GM20431 (cell line): ENCODE results near the gene KRT81.
"Not testable (repeated sequence)": the region's sequence is repeated elsewhere in the genome, so short reads cannot be mapped to it uniquely, and the experiment has no call there.

Experiments used
- in situ Hi-C: fragments of 300-500 bp; cut with MseI, MboI; formaldehyde crosslinking; loops from one replicate; pipeline ENCODE4 v1.15.0; 2020; ENCODE audit warnings: low sequenced_read_pairs; ENCODE audit not compliant: unreplicated experiment

KRT81 gene

DNA sequence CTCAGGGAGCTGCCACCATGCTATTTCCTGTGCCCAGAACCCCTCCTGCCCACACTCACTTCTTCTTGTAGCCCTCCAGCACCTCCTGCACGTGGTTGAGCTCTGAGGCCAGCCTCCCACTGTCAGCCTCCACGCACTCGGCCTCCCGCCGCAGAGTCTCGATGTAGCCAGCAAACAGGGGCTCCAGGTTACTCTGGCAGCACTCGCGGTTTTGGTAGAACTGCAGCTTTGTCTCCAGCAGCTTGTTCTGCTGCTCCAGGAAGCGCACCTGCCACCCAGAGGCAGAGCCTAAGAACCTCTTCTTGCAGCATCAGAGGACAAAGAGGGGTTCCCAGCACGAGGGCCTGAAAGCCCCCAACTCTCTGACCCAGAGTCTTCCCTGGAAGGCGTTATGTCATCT is 27.8 kb upstream of the KRT81 start:
- in situ Hi-C loops, result no loop called here

DNA sequence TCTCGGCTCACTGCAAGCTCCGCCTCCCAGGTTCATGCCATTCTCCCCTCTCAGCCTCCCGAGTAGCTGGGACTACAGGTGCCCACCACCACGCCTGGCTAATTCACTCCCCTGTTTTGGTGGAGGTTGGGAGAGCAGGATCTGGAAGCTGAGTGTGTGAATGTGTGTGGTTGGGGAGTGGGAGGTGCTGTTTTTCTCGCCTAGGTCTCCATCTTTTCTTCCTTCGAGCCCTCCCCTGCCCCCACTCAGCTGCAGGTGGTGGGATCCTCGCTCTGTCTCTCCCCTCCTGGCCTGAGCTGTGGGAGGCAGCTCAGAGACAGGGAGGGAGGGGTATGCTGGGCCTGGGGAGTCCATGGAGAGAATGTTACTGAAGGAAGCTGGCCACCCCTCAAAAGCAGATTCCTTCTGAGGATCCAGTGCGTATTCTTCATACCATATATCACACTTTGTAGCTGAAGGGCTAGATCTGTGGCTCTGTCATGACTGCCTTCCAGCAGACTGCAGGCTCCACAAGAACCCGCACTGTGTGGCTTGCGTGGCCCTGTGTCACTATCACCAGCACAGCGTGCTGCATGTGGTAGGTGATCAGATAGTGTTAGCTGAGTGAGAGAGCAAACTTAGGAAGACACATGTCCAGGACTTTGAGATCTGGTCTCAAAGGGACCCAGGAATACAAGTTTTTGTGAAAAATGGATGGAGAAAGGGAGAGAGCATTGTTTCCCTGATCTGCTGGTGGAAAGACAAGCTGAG is 27.1 kb upstream of the KRT81 start:
- in situ Hi-C loops, result no loop called here

DNA sequence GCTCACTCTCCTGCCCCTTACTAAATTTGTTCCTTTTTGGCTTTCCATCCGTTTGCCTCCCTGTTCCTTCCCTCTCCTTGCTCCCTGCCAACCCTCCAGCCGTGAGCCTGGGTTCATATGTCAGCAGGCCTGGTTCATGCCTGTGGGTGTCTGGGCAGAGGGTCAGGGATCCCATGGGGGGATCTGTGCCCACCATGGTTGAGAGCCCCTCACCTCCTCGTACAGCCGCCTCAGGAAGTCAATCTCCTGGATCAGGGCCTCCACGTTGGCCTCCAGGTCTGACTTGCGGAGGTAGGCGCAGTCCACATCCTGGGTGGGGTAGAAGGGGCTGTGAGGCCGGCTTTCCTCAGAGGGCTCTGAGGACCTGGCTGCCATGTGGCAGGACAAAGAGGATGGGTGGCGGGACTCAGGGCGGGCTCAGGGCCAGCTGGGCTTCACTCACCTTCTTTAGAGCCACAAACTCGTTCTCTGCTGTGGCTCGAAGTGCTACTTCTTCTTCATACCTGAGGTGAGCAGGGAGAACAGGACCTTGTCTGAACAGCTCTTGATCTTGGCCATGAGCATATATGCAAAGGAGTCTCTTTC is 26.2 kb upstream of the KRT81 start:
- in situ Hi-C loops, result no loop called here

DNA sequence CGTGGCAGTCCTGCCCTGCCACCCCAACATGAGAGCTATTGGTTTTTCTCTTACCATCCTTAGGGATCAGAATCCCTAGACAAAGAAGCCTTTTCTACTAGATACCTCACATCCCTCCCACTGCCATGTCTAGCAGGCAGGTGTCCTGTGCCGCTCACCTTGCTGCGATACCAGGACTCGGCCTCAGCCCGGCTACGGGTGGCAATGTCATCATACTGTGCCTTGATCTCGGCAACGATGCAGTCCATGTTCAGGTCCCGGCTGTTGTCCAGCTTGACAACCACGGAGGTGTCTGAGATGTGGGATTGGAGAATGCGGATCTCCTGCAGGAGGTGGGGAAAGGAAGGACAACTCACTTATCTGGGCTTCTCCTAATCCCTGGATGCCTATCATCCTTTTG is 25.4 kb upstream of the KRT81 start:
- in situ Hi-C loops, result no loop called here

DNA sequence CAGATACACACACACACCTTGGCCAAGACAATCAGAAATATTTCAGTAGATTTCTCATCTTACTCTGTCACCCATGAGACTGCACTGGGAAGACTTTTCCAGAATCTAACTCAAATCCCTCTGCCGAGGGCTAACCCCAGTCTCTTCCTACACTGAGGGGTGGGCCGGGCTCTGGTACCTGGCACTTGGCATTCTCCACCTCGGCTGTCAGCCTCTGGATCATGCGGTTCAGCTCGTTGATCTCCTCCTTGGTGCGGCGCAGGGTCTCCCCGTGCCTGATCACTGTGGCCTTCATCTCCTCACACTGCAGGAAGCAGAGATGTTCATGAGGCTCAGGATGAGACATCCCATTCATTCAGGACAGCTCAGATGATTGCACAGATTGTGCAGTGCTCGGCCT is 25.0 kb upstream of the KRT81 start:
- in situ Hi-C loops, result no loop called here

- in situ Hi-C loops, result not testable (repeated sequence)
These were observed 24.4 kb upstream of the KRT81 start for GRCh38 chr12:52315721-52316120.

DNA sequence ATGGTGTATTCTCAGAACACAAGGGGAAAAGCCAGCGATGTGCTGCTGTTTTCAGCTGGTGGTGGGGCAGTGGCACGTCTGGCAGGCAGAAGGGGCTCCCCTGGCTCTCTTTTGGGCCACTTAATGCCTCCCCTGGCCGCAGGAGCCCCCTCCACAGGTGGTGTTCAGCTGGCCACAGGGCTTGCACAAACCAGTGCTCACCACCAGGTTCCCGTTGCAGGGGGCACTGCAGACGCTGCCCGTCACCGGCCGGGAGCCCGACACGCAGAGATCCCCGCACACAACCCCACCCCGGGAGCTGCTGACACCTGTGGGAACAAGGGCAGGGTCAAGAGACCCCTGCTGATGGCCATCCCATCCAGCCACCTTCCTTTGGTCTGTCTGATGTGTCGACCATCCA is 23.2 kb upstream of the KRT81 start:
- in situ Hi-C loops, result no loop called here

- in situ Hi-C loops, result no loop called here
These were observed 22.6 kb upstream of the KRT81 start for GRCh38 chr12:52313926-52314325.

- in situ Hi-C loops, result no loop called here
These were observed 22.1 kb upstream of the KRT81 start for GRCh38 chr12:52313461-52313860.

GRCh38 chr12:52312086-52312485 is 20.8 kb upstream of the KRT81 start:
- in situ Hi-C loops, result no loop called here

DNA sequence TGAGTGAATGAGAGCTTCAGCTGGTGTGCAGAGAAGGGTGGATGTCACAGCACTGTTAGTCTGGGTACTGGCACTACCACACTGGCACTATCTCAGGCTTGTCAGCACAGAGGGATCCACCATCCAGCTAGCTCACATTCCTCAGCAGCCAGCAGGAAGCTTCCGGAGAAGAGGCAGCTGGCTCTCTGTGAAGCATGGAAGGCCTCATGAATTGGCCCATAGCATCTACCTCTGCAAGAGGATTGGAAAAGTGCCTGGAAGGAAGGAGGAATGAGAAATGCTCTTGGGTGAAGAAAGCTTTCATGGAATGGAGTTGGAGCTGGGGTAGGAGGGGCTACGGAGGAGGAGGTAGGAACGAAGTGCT is 19.9 kb upstream of the KRT81 start:
- in situ Hi-C loops, result no loop called here

GRCh38 chr12:52310622-52311284 is 19.4 kb upstream of the KRT81 start:
- in situ Hi-C loops, result no loop called here

GRCh38 chr12:52308806-52309425 is 17.6 kb upstream of the KRT81 start:
- in situ Hi-C loops, result no loop called here

DNA sequence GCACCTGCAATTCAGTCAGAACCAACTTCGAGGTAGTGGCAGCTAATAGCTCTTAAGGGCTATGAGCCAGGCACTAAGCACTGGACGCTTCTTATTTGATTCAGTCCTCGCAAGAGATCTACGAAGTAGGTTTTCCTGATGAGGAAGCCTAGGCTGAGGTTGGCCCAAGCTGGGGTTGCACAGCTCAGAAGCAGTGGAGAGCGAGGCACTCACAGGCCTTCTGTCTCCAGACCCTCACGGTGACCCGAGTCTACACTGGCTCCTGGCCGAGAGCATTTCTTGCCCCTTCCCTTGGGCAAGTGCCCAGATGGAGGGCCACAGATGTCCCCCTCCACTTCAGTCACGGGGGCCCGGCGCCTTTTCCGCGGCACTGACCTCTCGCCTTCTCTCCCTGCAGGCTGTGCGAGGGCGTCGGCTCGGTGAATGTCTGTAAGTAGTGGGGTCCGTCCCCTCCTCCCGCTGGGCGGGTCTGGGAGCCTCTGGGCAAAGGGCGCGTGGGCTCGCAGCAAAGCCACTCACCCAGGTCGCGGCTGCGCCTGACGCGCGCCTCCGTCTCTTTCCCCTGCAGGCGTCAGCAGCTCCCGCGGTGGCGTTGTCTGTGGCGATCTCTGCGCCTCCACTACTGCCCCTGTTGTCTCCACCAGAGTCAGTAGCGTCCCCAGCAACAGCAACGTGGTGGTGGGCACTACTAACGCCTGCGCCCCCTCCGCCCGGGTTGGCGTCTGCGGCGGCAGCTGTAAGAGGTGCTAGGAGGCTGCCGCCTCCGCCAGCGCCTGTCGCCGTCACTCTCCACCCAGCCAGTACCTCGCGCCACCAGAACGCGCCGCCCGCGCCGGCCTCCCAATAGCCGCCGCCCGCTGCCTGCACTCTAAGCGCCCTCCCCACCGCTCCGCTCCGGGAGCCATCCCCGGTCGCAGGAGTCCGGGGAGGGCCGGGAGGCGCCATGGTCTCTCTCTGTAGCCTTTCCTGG is 16.8 kb upstream of the KRT81 start:
- in situ Hi-C loops, result no loop called here

DNA sequence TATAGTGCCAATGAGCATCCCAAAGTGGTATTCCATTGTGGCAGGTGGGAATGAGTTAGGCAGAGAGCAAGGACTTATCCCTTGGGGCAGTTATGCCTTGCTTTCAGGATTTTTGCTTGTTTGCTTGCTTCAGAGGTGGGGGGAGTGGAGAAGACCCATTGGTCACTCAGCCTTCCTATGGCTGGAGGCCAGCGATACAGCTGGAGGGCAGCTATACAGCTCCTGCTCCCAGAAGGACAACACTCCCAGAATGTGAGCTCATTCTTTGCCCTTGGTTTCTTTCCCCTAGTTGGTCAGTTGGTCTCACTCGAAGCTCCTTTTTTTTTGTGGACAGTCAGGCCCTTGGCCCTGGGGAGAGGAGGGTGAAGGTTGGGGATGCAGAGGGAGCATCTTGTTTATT is 15.4 kb upstream of the KRT81 start:
- in situ Hi-C loops, result no loop called here

GRCh38 chr12:52305921-52306705 is 14.8 kb upstream of the KRT81 start:
- in situ Hi-C loops, result no loop called here

- in situ Hi-C loops, result not testable (repeated sequence)
These were observed 13.6 kb upstream of the KRT81 start for GRCh38 chr12:52304941-52305411.

GRCh38 chr12:52302242-52302914 is 11.0 kb upstream of the KRT81 start:
- in situ Hi-C loops, result not testable (repeated sequence)

GRCh38 chr12:52301721-52302120 is 10.4 kb upstream of the KRT81 start:
- in situ Hi-C loops, result not testable (repeated sequence)
